Activated B cell treated with CpG ODN at 0.5 μM for 24 hours (primary cell): ENCODE results near the gene WDR27. TPM values are rescaled to one million over a fixed set of nuclear protein-coding genes. Genes with fewer than 3 reads are reported as not detected.
"Not testable (repeated sequence)": the region's sequence is repeated elsewhere in the genome, so short reads cannot be mapped to it uniquely, and the experiment has no call there.

Source experiments
- ATAC-seq: fragments of 200-7000 bp; cut with Tn5 transposase; one replicate; pipeline ENCODE4 v1.10.0; 2021; ENCODE audit warnings: low read depth, mild to moderate bottlenecking, moderate library complexity
- CTCF ChIA-PET: fragments of 350-600 bp; sonication (Branson Sonifier 250); formaldehyde crosslinking; loops from one replicate; lab custom pipeline; 2021; ENCODE audit warnings: antibody characterized with exemption; lab: Charles Lee
- POLR2A ChIA-PET: fragments of 350-600 bp; sonication (Branson Sonifier 250); formaldehyde crosslinking; loops from one replicate; lab custom pipeline; 2021; ENCODE audit warnings: antibody characterized with exemption; lab: Charles Lee
- DNase-seq: peaks from one replicate; pipeline ENCODE4 v3.0.0; 2022
- H3K27ac Mint-ChIP-seq: one replicate; pipeline ENCODE4 v1.8.0; 2020; ENCODE audit warnings: mixed read lengths
- H3K27me3 Mint-ChIP-seq: one replicate; pipeline ENCODE4 v1.8.0; 2021; ENCODE audit warnings: mixed read lengths
- H3K36me3 Mint-ChIP-seq: one replicate; pipeline ENCODE4 v1.8.0; 2021; ENCODE audit warnings: low read depth, mixed read lengths
- H3K4me1 Mint-ChIP-seq: one replicate; pipeline ENCODE4 v1.8.0; 2021; ENCODE audit warnings: mixed read lengths
- H3K4me3 Mint-ChIP-seq: one replicate; pipeline ENCODE4 v1.8.0; 2020; ENCODE audit warnings: mild to moderate bottlenecking, mixed read lengths
- H3K9me3 Mint-ChIP-seq: one replicate; pipeline ENCODE4 v1.8.0; 2020; ENCODE audit warnings: mixed read lengths
- intact Hi-C: fragments of 100-400 bp; cut with micrococcal nuclease; formaldehyde crosslinking; loops from one replicate; pipeline ENCODE4 v1.15.1; 2024
- total RNA-seq: library from RNA; stranded (reverse); gene quantifications from 2 replicates; pipeline ENCODE4 v1.2.3, GENCODE V29; 2022
- TF ChIP-seq, protein P1 (sequence below): fragments of 200-600 bp; IDR thresholded peaks from one replicate; pipeline ENCODE4 v1.8.0; 2022; ENCODE audit warnings: antibody characterized with exemption, mild to moderate bottlenecking

WDR27 gene
- total RNA-seq, 1 donor from 2014 or later = 49.1 TPM

DNA sequence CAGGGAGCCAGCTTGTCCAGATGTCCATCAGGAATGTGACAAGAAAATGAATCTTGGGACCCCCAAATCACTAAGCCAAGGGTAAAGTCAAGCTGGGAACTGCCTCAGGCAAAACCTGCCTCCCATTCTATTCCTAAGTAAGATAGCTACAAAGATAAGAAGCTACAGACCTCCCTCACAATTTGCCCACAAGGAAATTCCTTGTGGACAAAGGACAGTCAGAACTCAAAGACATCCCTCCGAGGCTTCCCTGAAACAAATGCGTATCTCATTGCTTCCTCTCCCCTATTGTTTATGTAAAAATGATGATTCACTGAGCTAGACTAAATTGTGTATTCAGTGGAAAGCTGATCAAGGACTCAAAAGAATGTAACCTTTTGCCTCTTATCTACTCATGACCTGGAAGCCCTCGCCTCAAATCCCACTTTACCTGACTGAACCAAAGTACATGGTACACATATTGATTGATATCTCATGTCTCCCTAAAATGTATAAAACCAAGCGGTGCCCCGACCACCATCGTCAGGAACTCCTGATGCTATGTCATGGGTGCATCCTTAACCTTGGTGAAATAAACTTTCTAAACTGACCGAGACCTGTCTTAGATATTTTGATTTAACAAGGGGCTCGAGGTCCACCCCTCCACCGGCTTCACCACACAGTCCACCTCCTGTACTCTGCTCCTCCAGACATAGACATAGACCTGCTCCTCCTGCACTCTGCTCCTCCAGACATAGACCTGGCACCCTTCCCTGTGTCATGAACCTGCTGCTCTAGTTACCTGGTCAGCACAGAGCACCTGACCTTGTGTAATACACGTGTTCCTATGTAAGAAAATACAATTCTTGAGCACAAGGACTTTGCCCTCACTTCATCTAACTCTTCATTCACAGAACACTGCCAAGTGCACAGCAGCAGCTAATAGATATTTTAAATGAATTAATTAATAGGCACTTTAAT, 81.4 kb downstream of the WDR27 start:
- Mint-ChIP-seq H3K27ac (no peak overlapping the region), H3K4me1 (peaks cover 27% of the 10 kb centered on the region), H3K9me3 (peaks cover 5% of the 10 kb centered on the region), H3K4me3 (no peak overlapping the region), H3K27me3 (no peaks in the 10 kb centered on the region), H3K36me3 (peaks cover 14% of the 10 kb centered on the region)
- CTCF ChIA-PET = no interaction called here
- POLR2A ChIA-PET = no interaction called here
- intact Hi-C loops = no loop called here
- no peak for ATAC-seq
- TF ChIP-seq, protein P1, sequence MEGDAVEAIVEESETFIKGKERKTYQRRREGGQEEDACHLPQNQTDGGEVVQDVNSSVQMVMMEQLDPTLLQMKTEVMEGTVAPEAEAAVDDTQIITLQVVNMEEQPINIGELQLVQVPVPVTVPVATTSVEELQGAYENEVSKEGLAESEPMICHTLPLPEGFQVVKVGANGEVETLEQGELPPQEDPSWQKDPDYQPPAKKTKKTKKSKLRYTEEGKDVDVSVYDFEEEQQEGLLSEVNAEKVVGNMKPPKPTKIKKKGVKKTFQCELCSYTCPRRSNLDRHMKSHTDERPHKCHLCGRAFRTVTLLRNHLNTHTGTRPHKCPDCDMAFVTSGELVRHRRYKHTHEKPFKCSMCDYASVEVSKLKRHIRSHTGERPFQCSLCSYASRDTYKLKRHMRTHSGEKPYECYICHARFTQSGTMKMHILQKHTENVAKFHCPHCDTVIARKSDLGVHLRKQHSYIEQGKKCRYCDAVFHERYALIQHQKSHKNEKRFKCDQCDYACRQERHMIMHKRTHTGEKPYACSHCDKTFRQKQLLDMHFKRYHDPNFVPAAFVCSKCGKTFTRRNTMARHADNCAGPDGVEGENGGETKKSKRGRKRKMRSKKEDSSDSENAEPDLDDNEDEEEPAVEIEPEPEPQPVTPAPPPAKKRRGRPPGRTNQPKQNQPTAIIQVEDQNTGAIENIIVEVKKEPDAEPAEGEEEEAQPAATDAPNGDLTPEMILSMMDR = no peak
- DNase-seq = no peak

DNA sequence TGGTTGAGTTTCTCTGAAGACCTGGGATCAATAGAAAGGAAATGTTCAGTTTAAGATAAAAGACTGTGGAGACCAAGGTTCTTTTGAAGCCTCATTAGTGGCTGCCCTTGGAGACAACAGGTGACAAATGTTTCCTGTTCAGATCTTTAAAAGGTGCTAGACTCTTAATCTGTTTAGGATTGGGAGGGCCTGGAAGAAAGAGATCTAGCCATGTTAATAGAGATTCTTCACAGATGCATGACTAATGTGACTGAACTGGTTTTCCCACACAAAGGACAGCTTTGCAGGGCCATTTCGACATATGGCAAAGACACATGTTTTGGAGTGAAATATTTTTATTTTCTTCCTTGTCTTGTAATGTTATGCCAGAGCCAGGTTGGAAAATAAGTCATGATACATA, 82.2 kb downstream of the WDR27 start:
- TF ChIP-seq, protein P1 = no peak
- Mint-ChIP-seq H3K27ac (no peak overlapping the region), H3K9me3 (peaks cover 5% of the 10 kb centered on the region), H3K4me1 (peaks cover 27% of the 10 kb centered on the region), H3K27me3 (no peaks in the 10 kb centered on the region), H3K4me3 (no peak overlapping the region), H3K36me3 (peaks cover 7% of the 10 kb centered on the region)
- no peak for DNase-seq
- intact Hi-C loops = no loop called here
- CTCF ChIA-PET = no interaction called here
- ATAC-seq = no peak
- POLR2A ChIA-PET = no interaction called here

DNA sequence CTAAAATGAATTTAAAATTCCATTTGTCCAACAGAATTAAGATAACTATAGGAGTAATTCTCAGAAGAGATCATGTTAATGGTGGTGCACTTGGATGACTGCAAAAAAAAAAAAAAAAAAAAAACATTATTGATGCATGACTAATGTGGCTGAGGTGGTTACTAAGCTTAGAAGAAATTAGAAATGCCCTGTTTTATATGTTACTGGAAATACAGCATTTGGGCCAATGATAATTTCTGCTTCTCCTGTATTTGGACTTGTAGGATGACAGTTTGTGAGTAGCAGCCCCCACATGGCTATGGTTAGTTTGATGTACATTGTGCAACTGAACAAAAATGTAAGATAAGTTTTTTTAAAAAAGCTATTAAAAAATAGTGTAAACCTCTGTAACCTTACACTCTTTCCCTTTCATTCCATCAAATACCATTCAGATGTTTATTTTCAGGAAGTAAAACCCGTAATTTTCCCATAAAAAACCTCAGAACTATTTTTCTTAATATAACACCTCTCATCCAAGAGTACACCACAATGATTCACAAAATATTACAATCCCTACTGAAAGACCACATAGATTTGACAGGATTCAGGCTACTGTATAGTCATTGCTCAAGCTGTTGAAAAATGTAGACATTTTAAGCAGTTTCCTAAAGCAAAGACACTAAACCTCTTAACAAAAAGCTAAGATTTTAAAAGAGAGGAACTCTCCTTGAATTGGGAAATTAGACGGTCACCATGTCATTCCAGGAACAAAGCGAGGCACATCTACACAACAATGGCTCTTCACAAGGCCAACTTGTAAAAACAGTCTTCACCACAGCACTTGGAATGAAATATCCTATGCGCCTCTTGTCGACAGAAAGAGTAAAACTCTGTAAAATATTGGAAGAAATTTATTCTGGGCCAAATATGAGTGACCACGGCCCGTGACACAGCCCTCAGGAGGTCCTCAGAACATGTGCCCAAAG, 83.0 kb downstream of the WDR27 start:
- no peaks in the 10 kb centered on the region for H3K27me3 Mint-ChIP-seq
- TF ChIP-seq, protein P1 = no peak
- POLR2A ChIA-PET = no interaction called here
- intact Hi-C loops = no loop called here
- DNase-seq (no peak), ATAC-seq (no peak)
- H3K36me3 Mint-ChIP-seq = peaks cover 2% of the 10 kb centered on the region
- CTCF ChIA-PET = no interaction called here
- H3K4me3 Mint-ChIP-seq = no peak overlapping the region
- no peak overlapping the region for H3K27ac Mint-ChIP-seq
- H3K9me3 Mint-ChIP-seq = peaks cover 5% of the 10 kb centered on the region
- peaks cover 27% of the 10 kb centered on the region for H3K4me1 Mint-ChIP-seq

DNA sequence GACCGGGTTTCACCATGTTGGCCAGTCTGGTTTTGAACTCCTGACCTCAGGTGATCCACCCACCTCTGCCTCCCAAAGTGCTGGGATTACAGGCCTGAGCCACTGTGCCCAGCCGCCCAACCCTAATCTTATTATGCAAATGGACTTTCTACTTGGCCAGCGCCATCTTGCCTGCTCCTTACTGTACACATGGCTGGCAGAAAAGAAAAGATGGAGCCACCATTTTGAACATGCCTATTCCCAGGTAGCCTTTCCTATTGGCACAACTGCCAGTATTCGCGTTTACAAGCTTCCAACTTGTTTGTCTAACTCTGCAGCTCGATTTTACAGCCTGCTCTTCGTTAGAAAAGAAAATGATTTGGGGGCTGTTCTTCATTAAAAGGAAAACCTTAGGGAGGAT, 84.3 kb downstream of the WDR27 start:
- H3K36me3 Mint-ChIP-seq = peaks cover 5% of the 10 kb centered on the region
- ChIA-PET POLR2A (no interaction called here), CTCF (interaction anchor here (0.6 kb wide), 1 partner anchor 34 kb away, joined by 6 read pairs; no protein-coding TSS in a partner anchor)
- H3K4me3 Mint-ChIP-seq = no peak overlapping the region
- H3K4me1 Mint-ChIP-seq = peaks cover 27% of the 10 kb centered on the region
- no peaks in the 10 kb centered on the region for H3K27me3 Mint-ChIP-seq
- ATAC-seq (no peak), DNase-seq (no peak)
- TF ChIP-seq, protein P1 = no peak
- H3K9me3 Mint-ChIP-seq = peaks cover 5% of the 10 kb centered on the region
- intact Hi-C loops = no loop called here
- H3K27ac Mint-ChIP-seq = no peak overlapping the region

DNA sequence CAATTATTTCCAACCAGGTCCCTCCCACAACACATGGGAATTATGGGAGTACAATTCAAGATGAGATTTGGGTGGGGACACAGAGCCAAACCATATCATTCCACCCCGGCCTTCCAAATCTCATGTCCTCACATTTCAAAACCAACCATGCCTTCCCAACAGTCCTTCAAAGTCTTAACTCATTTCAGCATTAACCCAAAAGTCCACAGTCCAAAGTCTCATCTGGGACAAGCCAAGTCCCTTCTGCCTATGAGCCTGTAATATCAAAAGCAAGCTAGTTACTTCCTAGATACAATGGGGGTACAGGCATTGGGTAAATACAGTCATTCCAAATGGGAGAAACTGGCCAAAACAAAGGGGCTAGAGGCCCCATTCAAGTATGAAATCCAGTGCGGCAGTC, 93.2 kb downstream of the WDR27 start:
- DNase-seq, H3K4me1 Mint-ChIP-seq, H3K27ac Mint-ChIP-seq, intact Hi-C loops, ATAC-seq, POLR2A ChIA-PET, CTCF ChIA-PET, H3K27me3 Mint-ChIP-seq, H3K4me3 Mint-ChIP-seq: not testable (repeated sequence)
- Mint-ChIP-seq H3K36me3 (peaks cover 34% of the 10 kb centered on the region), H3K9me3 (peaks cover 12% of the 10 kb centered on the region)
